RWPE2 (cell line): Measurements from ENCODE around the gene PSME3IP1.

ENCODE experiments used
- ATAC-seq: fragments of 200-7000 bp; cut with Tn5 transposase; 3 replicates; pipeline ENCODE4 v1.9.1; 2021; ENCODE audit warnings: low read depth
- DNase-seq: peaks from one replicate; pipeline ENCODE4 v3.0.0-alpha.2; 2020; ENCODE audit warnings: low spot score
- H3K27ac ChIP-seq: fragments of 450-650 bp; 2 replicates; pipeline ENCODE4 v1.5.1; 2017; ENCODE audit warnings: mild to moderate bottlenecking; ENCODE audit not compliant: poor library complexity, severe bottlenecking
- H3K27me3 ChIP-seq: fragments of 250-450 bp; sonication (Bioruptor Pico); 2 replicates; pipeline ENCODE4 v1.5.1; 2021; ENCODE audit warnings: mild to moderate bottlenecking, moderate library complexity; ENCODE audit not compliant: insufficient read depth, poor library complexity, severe bottlenecking
- H3K36me3 ChIP-seq: fragments of 250-450 bp; sonication (Bioruptor Pico); 2 replicates; pipeline ENCODE4 v1.5.1; 2020; ENCODE audit warnings: low read depth, mild to moderate bottlenecking, moderate library complexity
- H3K4me1 ChIP-seq: fragments of 250-450 bp; sonication (Bioruptor Pico); 2 replicates; pipeline ENCODE4 v1.5.1; 2021; ENCODE audit warnings: mild to moderate bottlenecking, moderate library complexity; ENCODE audit not compliant: insufficient read depth, poor library complexity, severe bottlenecking
- H3K4me3 ChIP-seq: fragments of 250-450 bp; sonication (Bioruptor Pico); 2 replicates; pipeline ENCODE4 v1.5.1; 2021; ENCODE audit warnings: mild to moderate bottlenecking, moderate library complexity; ENCODE audit not compliant: severe bottlenecking
- H3K9me3 ChIP-seq: fragments of 250-450 bp; sonication (Bioruptor Pico); 2 replicates; pipeline ENCODE4 v1.5.1; 2021; ENCODE audit warnings: mild to moderate bottlenecking, moderate library complexity; ENCODE audit not compliant: severe bottlenecking
- CTCF ChIP-seq: fragments of 450-650 bp; IDR thresholded peaks from one replicate; pipeline ENCODE4 v1.5.1; 2017; ENCODE audit warnings: mild to moderate bottlenecking, moderate library complexity; ENCODE audit not compliant: poor library complexity, severe bottlenecking

The PSME3IP1 gene

GRCh38 chr16:57133031-57133430 lies 52.8 kb downstream of the PSME3IP1 start:
- Histone ChIP-seq H3K27me3 (no peaks in the 10 kb centered on the region), H3K9me3 (no peaks in the 10 kb centered on the region), H3K4me1 (peaks cover 4% of the 10 kb centered on the region), H3K27ac (no peak overlapping the region), H3K4me3 (no peak overlapping the region), H3K36me3 (no peaks in the 10 kb centered on the region)
- no peak for DNase-seq
- no peak for TF ChIP-seq CTCF
- ATAC-seq = no peak

- Histone ChIP-seq H3K36me3 (no peaks in the 10 kb centered on the region), H3K27me3 (no peaks in the 10 kb centered on the region), H3K4me1 (peaks cover 4% of the 10 kb centered on the region), H3K27ac (no peak overlapping the region), H3K4me3 (no peak overlapping the region), H3K9me3 (no peaks in the 10 kb centered on the region)
- TF ChIP-seq CTCF = no peak
- DNase-seq = no peak
- no peak for ATAC-seq
Observed at GRCh38 chr16:57132470-57132869, 53.4 kb downstream of the PSME3IP1 start.

- no peaks in the 10 kb centered on the region for H3K9me3 ChIP-seq
- H3K4me1 ChIP-seq = peaks cover 4% of the 10 kb centered on the region
- H3K4me3 ChIP-seq = no peak overlapping the region
- DNase-seq (no peak), ATAC-seq (no peak)
- TF ChIP-seq CTCF = no peak
- no peaks in the 10 kb centered on the region for H3K27me3 ChIP-seq
- H3K27ac ChIP-seq = no peak overlapping the region
- H3K36me3 ChIP-seq = no peaks in the 10 kb centered on the region
Observed at GRCh38 chr16:57131351-57131970, 54.4 kb downstream of the PSME3IP1 start.

- no peaks in the 10 kb centered on the region for H3K9me3 ChIP-seq
- H3K4me1 ChIP-seq = peaks cover 4% of the 10 kb centered on the region
- no peak overlapping the region for H3K27ac ChIP-seq
- no peak overlapping the region for H3K4me3 ChIP-seq
- no peaks in the 10 kb centered on the region for H3K27me3 ChIP-seq
- ATAC-seq (no peak), DNase-seq (no peak)
- H3K36me3 ChIP-seq = no peaks in the 10 kb centered on the region
- no peak for TF ChIP-seq CTCF
Observed at GRCh38 chr16:57130950-57131321, 54.9 kb downstream of the PSME3IP1 start.

GRCh38 chr16:57128771-57129389 lies 57.0 kb downstream of the PSME3IP1 start:
- H3K36me3 ChIP-seq = no peaks in the 10 kb centered on the region
- no peak for ATAC-seq
- H3K4me1 ChIP-seq = no peaks in the 10 kb centered on the region
- no peak for DNase-seq
- H3K9me3 ChIP-seq = no peaks in the 10 kb centered on the region
- no peak for TF ChIP-seq CTCF
- no peak overlapping the region for H3K4me3 ChIP-seq
- no peaks in the 10 kb centered on the region for H3K27me3 ChIP-seq
- H3K27ac ChIP-seq = no peak overlapping the region
